Liver (tissue), 3 donors: ENCODE data around the gene NTM.

Experiments
- ATF3 ChIP-seq: IDR thresholded peaks from 2 replicates; pipeline ENCODE4 v1.6.1; 2016; ENCODE audit warnings: antibody characterized with exemption
- CTCF ChIP-seq: fragments of 150-350 bp; IDR thresholded peaks from 2 replicates; pipeline ENCODE4 v1.5.1; 2017; ENCODE audit warnings: improper control_type of control experiment, low read depth, low read length; ENCODE audit not compliant: missing input control
- GABPA ChIP-seq, 2 donors: IDR thresholded peaks in 1 of 2; conservative IDR thresholded peaks in 1 of 2; 2 replicates each; pipeline ENCODE4 v1.6.1; 2016; ENCODE audit warnings: antibody characterized with exemption in 2 of 2, mild to moderate bottlenecking in 1 of 2, moderate library complexity in 1 of 2
- REST ChIP-seq: IDR thresholded peaks from 2 replicates; pipeline ENCODE4 v1.6.1; 2016; ENCODE audit warnings: antibody characterized with exemption, mild to moderate bottlenecking
- YY1 ChIP-seq: IDR thresholded peaks from 2 replicates; pipeline ENCODE4 v1.6.1; 2016; ENCODE audit warnings: antibody characterized with exemption, mild to moderate bottlenecking
- ZBTB33 ChIP-seq: IDR thresholded peaks from 2 replicates; pipeline ENCODE4 v1.6.1; 2016; ENCODE audit warnings: antibody characterized with exemption
- donor health status: healthy.
- donor health status: healthy.

- TF ChIP-seq CTCF: no peak
- TF ChIP-seq ATF3: no peak
- TF ChIP-seq YY1: no peak
- TF ChIP-seq REST: no peak
- TF ChIP-seq GABPA (IDR thresholded peaks at IDR 0.05 in 1 of 2, conservative IDR thresholded peaks at IDR 0.05 in 1 of 2): no peak
- TF ChIP-seq ZBTB33: no peak
Observed at GRCh38 chr11:131370901-131371790, 731 bp downstream of the NTM start.
